Uterus (tissue), 2 donors: ENCODE measurements around the gene MCM10.

Experiments used
- CTCF ChIP-seq, 4 experiments: fragments of 200-600 bp in 2 of 4; fragments of 450-650 bp in 2 of 4; sonication (generic) in 2 of 4; IDR thresholded peaks; one replicate each; pipeline ENCODE4 v1.5.1; 2016 to 2019; ENCODE audit warnings: antibody characterized with exemption in 4 of 4, mild to moderate bottlenecking in 2 of 4, moderate library complexity in 1 of 4
- POLR2A ChIP-seq, 2 donors: fragments of 450-650 bp; IDR thresholded peaks; one replicate each; pipeline ENCODE4 v1.6.1; 2016; ENCODE audit warnings: antibody characterized with exemption in 2 of 2, mild to moderate bottlenecking in 1 of 2, moderate library complexity in 1 of 2

DNA sequence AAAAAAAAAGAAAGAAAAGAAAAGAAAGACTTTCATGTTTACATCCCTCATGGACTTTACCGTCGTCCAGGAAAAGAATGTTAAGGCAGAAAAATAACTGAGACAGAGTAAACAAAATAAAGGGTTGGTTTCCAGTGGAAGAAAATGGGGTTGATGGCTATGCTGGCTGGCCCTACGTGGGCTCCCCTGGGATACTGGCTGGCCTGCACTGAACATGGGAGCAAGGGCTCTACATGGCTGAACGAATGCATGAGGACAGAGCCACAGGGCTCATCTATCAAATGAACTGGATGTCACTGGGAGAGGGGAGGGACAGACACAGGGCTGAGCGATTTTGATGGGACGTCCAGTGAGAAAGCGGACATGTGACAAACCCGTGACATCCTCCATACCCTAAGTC is 75.3 kb downstream of the MCM10 start:
- no peak for TF ChIP-seq CTCF (IDR thresholded peaks at IDR 0.05)
- no peak for TF ChIP-seq POLR2A (IDR thresholded peaks at IDR 0.05)
